Activated naive CD4-positive, alpha-beta T cell treated with anti-CD3 and anti-CD28 coated beads, Interleukin-2, amount 50 U/mL, for 16 hours (primary cell): ENCODE measurements around the gene NDUFAF5.
A peak's percentile ranks its signal among the peaks of the same experiment; 100 is the strongest.
"Not testable (repeated sequence)": the region's sequence is repeated elsewhere in the genome, so short reads cannot be mapped to it uniquely, and the experiment has no call there.

ENCODE experiments used
- DNase-seq: peaks from one replicate; pipeline ENCODE4 v3.0.0-alpha.2; 2020

Gene NDUFAF5, protein sequence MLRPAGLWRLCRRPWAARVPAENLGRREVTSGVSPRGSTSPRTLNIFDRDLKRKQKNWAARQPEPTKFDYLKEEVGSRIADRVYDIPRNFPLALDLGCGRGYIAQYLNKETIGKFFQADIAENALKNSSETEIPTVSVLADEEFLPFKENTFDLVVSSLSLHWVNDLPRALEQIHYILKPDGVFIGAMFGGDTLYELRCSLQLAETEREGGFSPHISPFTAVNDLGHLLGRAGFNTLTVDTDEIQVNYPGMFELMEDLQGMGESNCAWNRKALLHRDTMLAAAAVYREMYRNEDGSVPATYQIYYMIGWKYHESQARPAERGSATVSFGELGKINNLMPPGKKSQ

DNA sequence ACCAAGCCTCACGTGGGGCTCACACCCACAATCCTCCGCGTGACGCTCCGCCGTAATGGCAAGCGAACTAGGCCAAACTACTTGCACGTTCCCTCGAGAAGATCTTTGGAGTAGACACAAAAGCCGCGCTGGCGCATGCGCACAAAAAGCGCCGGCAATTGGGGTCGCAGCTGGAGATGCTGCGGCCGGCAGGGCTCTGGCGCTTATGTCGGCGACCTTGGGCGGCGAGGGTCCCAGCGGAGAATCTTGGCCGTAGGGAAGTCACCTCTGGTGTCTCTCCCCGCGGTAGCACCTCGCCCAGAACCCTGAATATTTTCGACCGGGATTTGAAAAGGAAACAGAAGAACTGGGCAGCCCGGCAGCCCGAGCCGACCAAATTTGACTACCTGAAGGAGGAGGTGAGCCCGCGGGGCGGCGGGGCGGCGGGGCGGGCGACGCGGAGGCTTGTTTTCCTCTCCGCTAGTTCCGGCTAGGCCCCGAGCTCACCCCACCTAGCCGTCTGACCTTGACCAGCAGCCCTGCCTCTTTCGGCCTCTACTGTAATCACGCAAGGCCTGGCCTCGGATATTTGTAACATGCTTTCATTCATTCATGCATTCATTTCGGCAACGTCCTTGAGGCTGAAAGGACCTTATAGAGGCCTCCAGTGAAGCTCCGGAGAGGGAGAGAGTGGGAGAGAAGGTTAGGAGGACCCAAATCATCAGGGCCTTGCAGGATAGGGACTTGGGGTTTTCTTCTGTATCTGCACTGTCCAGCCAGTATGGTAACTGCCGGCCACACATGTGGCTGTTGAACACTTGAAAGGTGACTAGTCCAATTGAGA, at the start of gene NDUFAF5, which contains the start of gene ESF1:
NDUFAF5 (plus strand) TSS at position 136 of the 823 bp plus-strand sequence; CDS start at position 177, 41 bp downstream.
ESF1 (minus strand) TSS at position 27 of the 823 bp plus-strand sequence. CDS start 1,779 bp downstream, outside the sequence.
- DNase-seq = peak; percentile 92

DNA sequence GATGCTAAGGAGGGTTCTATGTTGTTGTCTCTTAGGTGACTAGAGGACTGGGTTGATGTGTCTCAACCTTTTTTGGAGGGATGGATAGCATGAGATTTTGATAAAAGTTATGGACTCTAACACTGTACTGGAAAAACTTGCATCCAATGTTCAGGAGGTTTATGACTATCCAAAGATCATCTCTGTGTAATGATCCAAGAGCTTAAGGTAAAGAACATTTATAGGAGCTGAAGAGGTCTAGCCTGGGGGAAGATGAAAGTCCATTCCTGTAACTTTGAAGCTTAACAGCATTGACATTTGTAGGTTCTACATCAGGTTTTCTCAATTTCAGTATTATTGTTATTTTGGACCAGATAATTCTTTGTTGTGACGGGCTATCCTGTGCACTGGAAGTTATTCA, 49.0 kb upstream of the NDUFAF5 start:
- no peak for DNase-seq

DNA sequence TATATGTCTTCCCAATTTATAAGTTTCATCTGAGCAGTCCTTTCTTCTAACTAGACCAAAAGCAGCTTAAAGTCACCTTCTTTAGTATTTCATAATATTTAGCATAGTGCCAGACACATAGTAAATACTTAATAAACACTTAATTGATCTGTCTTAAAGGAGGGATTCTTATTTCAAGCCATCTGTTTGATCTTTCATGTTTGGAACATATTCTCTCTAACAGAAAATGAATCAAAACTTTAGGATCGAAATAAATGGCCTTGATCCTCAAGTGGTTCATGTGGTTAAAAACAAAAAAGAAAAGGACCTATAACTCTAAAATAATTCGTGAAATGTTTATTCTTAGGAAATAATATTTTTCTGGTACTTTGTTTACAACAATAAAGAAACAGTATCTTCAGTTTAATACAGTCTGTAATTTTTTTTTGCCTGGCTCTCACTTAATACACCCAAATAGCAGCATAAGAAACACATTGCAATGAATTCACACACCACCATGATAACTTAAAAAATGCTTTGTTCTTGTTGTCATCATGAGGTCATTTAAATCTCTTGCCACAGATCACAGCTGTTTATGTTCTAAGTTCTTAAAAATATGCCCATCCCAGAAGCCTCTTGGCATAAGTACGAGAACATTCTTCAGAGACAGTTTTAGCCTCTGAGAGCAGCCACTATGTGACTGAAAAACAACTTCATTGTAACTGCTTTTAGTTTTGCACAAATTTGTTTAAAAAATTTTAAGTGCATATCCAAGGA, 48.2 kb upstream of the NDUFAF5 start:
- no peak for DNase-seq

DNA sequence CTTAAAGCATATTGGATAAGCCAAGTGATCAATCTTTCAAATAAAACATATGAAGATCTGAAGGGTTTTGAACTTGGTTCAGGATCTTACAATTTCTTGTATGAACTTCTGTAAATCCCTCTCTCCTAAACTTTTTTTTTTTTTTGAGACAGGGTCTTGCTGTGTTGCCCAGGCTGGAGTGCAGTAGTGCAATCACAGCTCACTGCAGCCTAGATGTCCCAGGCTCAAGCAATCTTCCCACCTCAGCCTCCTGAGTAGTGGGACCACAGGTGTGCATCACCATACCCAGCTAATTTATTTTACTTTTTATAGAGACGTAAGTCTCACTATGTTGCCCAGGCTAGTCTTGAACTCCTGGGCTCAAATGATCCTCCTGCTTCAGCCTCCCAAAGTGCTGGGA, 46.6 kb upstream of the NDUFAF5 start:
- DNase-seq = not testable (repeated sequence)

DNA sequence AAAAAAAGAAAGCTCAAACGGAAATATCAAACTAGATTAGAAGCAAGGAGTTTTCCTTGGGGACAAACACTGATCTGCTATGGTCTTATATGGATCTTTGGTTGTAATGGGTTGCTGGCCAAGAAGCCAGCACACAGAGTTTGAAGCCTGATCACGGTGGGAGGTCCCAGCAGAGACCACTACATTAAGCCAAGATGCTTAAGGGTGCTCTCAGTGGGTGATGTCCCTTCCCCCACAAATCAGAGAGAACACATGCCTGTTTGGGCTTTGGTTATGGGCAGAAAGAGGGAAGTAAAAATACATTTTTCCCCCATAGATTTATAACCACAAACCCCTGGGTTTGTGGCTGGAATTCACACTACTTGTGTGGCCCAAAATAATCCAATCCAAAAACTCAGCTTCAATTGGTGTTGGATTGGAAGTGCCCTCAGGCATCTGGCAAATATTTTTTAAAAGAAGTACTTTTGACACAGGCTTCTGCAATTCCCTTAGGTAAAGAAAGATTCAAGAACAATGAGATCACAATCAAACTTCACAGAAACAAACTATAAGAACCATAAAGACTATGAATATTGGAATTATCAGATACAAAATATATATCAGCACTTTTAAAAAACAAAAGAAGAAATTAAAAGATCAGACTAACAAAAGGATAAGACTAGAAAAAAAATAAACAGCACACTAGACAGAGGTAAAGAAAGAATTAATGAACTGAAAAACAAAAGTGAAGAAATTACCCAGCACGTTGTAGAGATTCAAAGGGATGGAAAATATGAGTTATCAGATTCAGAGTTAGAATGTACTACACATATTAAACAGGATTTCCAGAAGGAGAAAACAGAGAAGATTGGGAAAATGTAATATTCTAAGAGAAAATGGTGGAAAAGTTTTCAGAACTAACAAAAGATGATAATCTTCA, 44.8 kb upstream of the NDUFAF5 start:
- DNase-seq = no peak

DNA sequence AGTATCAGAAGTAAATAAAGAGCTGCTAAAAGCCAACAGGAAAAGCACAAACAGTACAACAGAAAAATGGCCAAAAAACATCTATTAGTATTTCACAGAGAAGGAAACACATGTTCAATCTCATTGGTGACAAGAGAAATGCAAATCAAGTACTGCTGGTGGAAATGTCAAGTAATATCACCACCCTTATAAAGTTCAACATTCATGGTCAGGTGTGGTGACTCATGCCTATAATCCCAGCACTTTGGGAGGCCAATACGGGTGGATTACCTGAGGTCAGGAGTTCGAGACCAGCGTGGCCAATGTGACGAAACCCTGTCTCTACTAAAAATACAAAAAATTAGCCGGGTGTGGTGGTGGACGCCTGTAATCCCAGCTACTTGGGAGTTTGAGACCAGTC, 42.9 kb upstream of the NDUFAF5 start:
- no peak for DNase-seq

DNA sequence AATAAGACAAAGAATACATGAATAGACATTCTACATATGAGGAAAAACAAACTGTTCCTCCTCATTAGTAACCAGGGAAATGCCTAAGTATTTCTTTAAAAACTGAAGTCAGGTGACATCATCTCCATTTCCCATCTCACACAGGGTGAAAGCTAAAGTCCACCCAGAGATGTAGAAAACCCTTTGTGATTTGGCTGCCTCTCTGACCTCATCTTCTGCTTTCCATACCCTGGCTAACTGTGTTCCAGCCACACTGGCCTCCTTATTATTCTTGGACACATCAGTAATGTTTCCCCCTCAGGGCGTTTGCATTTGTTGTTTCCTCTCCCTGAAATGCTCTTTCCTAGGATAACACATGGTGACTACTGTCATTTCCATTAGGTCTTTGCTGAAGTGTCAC, 40.5 kb upstream of the NDUFAF5 start:
- DNase-seq = no peak

DNA sequence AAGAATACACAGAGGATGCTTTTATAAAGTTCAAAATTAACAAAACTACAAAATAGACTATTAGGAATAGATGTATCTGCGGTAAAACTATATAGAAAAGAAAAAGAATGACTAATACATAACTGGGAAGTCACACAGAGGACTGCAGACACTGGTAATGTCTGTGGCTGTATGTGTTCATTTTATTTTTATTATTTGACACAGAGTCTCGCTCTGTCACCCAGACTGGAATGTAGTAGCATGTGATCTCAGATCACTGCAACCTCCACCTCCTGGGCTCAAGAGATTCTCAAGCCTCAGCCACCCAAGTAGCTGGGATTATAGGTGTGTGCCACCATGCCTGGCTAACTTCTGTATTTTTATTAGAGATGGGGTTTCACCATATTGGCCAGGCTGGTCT, 39.0 kb upstream of the NDUFAF5 start:
- no peak for DNase-seq

DNA sequence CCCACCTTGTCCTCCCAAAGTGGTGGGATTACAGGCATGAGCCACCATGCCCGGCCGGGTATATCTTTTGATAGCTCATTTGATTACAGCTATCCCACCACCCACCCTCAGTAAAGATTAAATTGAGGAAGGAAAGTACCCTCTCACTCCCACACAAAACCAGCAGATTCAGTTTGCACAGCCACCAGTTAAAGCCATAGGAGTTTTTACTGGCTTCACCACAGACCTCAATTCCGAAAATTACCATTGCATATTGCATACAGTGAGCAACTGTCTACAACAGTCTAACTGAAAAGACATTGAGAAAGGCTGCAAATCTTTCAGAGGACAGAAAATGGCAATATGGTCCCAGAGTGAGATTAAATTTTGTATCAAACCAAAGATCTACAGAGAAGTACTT, 35.0 kb upstream of the NDUFAF5 start:
- DNase-seq = no peak

DNA sequence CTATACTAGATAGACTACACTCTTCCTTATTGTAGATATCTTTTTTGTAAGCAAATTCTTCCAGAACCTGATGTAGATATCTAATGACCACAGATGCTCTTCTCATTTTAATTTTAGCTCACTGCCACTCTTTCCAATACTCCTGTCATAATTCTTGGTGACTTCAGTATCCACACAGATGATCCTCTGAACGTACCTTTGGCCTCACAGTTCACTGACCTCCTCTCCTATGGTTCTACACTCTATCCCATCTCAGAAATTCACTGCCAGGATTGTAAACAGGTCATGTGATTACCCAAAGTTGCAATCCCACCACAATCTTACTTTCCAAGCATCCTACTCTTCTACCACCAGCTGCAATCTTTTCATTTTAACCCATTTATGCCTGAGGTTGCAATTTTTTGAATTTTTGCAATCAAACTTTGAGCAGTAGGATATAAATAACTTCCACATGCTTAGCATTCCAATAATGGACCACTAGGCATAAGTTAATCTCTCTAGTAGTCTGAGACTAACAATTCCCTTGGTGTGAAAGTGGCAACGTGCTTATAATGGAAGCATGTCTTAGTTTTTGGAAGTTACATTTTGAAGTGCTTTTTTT, 31.3 kb upstream of the NDUFAF5 start:
- no peak for DNase-seq

DNA sequence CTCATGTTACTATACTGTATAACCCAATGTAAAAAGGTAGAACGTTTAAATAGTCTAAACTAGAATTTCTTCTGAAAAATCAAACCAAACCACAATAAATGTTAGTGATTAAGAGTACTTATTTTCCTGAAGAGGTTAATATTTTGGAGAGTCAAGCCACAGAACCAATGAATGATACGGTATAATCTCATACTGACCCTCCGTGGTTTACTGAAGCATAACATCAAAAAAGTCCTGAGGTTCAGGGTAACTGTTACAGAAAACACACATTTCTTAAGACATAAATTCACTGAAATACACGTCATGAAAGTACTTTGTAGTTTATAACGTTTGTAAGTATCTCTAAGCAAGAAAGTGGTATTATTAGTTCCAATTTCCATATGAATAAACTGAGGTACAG, 29.0 kb upstream of the NDUFAF5 start:
- DNase-seq = no peak

DNA sequence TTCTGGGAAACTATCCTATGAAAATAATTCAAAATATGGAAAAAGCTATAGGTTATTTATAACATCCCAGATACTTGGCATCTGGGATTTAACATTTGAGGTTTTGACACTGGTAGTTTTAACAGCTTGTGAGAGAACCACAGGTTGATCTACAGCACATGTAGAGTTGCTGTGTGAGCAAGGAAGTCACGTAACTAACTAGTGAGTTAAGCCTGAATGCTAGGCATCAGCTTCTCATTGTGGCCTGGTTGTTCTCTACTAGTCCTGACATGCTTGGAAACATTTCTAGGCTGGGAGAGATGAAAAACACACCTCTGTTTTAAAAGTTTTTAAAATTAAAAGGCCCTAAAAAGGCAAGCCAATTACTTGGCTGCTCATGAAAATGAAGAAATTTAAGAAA, 28.3 kb upstream of the NDUFAF5 start:
- no peak for DNase-seq

DNA sequence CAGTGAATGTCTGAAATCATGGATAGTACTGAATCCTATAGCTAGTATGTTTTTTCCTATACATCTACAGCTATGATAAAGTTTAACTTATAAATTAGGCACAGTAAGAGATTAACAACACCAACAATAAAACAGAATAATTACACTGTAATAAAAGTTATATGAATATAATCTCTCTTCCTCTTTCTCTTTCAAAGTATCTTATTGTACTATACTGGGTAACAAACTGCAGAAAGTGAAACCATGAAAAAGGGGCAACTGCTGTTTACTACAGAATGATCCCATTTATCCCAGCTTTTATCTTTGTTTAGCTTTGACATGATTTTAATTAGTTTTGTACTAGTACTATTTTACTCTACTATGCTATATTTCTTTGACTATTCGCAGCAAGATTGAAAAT, 25.9 kb upstream of the NDUFAF5 start:
- no peak for DNase-seq

DNA sequence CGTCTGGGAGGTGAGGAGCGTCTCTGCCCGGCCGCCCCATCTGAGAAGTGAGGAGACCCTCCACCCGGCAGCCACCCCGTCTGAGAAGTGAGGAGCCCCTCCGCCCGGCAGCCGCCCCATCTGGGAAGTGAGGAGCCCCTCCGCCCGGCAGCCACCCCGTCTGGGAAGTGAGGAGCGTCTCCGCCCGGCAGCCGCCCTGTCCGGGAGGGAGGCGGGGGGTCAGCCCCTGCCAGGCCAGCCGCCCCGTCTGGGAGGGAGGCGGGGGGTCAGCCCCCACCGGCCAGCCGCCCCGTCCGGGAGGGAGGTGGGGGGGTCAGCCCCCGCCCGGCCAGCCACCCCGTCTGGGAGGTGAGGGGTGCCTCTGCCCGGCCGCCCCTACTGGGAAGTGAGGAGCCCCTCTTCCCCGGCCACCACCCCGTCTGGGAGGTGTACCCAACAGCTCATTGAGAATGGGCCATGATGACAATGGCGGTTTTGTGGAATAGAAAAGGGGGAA, 24.3 kb upstream of the NDUFAF5 start:
- DNase-seq = not testable (repeated sequence)

DNA sequence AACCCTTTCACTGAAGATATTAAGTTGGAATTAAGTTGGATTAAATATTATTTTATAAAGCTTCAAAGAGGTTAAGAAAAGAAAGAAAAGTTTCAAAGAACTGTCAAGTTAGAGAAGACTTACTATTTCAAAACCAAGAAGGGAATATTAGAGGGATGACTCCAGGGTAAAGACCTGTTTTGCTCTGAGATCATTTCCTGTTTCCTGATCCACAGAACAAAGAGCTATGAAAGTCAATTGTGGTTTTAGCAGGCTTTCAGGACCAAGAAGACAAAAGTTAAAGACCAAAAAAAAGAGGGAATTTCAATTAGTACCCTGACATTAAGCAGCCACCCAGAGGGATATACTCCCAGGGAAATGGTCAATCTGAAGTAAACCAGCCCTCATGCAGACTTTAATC, 19.5 kb upstream of the NDUFAF5 start:
- no peak for DNase-seq

DNA sequence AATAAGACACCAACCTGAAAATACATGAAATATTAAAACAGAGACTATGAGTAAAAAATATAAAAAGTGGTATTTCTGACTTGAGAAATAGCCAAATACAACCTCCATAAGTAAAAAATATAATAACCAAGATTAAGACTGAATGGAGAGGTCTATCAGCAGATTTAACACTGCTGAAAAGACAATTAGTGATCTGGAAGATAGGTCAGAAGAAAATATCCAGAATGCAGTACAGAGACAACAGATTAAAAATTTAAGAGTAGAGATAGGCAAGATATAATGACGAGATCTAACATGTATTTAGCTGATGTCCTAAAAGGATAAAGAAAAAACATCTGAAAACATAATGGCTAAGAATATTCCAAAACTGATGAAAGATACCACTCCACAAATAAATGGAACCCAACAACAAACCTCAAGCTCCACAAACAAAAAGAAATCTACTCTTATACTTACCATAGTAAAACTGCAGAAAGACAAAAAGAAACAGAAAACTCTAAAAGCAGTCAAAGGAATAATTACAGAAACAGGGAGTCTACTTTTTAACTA, 18.9 kb upstream of the NDUFAF5 start:
- no peak for DNase-seq

DNA sequence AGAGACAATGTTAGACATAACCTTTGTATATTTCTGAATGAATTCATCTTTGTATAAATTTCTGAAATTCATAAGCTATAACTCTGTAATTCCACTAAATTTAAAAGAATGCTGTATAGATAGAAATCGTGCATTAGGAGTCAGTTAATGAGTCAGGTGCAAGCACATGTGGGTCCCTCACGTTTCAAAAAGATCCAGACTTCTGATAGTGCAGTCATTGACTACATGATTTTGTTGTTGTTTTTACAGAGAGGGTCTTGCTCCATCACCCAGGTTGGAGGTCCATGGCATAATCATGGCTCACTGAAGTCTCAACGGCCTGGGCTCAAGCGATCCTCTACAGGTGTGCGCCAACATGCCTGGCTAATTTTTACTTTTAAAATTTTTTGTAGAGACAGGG, 14.7 kb upstream of the NDUFAF5 start:
- no peak for DNase-seq

DNA sequence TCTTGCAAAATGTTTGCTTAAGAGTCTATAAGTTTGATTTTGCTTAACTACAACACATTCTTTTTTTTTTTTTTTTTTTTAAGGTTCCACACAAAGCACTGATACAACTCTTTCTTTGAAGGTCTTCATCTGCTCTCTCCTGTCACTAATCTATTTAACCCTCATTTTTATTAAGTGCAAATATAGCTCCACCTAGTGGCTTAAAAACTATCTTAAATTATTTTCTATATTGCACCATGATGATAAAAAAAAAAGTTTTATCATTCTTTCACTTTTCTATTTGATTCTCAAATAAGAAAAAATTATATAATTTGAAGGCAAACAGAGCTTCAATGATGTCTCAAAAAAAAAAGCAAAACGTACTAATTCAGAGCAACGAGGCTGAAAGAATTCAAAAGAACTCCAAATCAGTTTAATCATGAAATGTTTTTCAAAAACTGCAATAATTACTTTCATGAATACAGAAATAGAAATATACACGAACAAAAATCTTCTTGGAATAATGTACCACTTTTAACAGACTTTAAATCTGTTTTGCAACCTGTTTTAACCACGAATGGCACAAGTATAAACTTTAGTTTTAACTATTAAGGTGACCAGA, 12.9 kb upstream of the NDUFAF5 start:
- DNase-seq = no peak

DNA sequence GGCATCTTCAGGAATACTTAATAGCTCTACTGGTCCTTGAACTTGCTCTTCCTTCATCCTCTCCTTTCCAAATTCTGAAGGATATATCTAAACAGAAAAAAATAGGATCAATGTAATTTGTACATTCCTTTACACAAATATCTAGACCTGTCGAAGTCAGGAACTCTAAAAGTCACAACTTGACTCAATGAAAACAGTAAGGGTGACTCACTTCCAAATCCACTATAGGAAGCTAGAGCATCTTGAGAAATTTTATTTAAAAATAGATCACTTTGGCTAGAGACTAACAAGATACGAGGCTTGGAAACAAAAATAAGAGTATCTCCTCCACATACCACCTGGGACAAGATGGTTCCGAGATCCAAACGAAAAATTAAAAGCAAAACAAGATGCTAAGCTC, 12.3 kb upstream of the NDUFAF5 start:
- no peak for DNase-seq

DNA sequence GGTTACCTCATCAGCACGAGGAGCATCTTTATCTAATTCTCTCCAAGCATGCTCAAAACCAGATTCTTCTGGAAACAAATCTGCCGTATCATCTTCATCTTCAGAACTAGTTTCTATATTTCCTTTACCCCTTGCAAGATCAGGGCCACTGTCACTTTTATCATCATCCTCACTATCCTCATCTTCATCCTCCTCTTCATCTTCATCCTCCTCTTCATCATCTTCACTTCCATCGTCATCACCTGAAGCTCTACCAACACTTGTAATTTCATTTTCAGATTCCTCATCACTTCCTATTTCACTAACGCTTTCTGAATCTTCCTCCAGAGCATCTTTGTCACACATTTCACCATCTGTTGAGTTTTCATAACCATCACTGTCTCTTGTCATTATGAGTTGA, 9.0 kb upstream of the NDUFAF5 start:
- DNase-seq = no peak

DNA sequence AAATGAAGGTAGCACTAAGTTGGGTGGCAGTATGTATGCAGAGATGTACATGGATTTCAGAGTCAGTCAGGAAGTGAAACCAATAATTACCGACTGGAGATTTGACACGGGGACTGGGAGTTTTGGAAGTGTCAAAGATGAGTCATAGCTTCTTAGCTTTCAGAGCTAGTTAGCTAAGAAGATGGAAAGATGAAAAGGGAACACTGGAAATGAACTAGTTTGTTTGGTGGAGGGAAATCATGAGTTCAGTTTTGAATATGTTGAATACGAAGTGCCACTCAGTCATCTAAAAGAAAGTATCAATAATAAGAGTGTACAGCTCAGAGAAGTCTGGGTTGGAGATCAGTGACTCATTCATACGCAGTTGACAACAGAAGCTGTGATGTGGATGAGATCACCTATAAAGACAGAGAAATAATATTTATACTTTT, 7.6 kb upstream of the NDUFAF5 start:
- DNase-seq = no peak
